ENCODE measurements around the gene TRIO. TPM values are rescaled to one million over a fixed set of nuclear protein-coding genes. Genes with fewer than 3 reads are reported as not detected.

Gene TRIO
- polyA plus RNA-seq, 4 donors: 103 to 182 (median 111) TPM

DNA sequence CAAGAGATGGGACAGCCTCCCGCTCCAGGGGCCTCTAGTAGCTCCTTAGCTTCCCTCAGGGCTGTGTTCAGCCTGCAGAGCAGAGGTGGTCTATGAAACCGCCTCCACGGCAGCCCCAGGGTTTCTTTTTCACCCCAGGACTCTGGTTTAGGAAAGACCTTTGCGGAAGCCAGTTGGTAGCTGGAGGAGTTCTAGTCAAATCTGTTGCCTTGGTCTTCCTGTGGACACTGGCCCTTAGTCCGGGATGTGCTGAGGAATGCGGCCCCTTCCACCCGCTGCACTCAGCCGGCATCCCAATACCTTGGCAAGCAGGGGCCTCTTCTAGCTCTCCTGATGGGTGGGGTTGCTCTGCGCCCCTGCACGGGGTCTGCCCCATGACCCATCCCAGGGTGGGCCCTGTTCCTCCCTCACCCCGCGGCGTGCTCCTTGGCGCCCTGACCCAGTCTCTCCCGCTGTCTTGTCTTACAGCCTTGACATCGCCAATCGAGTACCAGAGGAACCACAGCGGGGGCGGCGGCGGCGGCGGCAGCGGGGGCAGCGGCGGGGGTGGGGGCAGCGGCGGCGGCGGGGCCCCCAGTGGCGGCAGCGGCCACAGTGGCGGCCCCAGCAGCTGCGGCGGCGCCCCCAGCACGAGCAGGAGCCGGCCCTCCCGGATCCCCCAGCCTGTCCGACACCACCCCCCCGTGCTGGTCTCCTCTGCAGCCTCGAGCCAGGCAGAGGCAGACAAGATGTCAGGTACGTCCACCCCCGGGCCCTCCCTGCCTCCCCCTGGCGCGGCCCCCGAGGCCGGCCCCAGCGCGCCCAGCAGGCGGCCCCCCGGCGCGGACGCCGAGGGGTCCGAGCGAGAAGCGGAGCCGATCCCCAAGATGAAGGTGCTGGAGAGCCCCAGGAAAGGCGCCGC, 344.1 kb downstream of the TRIO start:
- DNase-seq (ENCODE audit: low read depth in 4 of 4, low spot score in 3 of 4): no peak

DNA sequence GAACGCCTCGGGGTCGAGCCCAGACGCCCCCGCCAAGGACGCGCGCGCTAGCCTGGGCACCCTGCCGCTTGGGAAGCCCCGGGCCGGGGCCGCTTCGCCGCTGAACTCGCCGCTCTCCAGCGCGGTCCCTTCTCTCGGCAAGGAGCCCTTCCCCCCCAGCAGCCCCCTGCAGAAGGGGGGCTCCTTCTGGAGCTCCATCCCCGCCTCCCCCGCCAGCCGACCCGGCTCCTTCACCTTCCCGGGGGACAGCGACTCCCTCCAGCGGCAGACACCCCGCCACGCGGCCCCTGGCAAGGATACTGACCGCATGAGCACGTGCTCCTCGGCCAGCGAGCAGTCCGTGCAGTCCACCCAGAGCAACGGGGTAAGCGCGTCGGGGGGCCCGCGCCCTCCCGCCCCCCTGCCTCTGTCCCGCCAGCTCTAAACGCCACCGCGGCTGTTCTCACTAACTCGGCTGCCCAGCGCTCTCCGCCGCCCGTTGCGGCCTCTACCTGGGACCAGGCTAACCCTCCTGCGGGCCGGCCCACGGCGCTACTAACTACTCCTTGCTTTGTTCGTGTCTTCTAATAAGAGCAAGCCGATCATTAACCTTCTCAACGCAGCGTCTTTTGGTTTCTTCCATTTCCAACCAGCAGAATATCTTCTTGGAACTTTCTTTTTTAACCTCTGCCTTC, 344.9 kb downstream of the TRIO start:
- DNase-seq (ENCODE audit: low read depth in 4 of 4, low spot score in 3 of 4): no peak

DNA sequence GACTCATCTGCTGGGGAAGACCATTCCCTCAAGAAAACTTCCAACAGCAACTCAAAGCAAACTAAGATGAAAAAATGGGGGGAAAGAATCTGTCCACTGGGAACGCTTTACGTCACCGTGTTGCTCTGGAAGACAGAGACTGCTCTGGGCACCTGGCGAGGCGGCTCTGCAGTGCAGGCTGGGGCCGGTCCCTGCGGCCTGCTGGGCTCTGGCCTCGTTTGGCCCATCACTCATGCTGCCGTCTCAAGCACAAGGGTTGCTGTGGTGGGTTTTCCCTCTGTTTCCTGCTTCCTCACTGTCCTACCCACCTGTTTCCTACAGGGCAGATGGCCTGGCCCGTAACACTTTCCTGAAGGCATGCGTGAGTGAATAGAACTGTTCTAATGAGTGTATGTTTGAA, 345.6 kb downstream of the TRIO start:
- DNase-seq (ENCODE audit: low read depth in 4 of 4, low spot score in 3 of 4): no peak

DNA sequence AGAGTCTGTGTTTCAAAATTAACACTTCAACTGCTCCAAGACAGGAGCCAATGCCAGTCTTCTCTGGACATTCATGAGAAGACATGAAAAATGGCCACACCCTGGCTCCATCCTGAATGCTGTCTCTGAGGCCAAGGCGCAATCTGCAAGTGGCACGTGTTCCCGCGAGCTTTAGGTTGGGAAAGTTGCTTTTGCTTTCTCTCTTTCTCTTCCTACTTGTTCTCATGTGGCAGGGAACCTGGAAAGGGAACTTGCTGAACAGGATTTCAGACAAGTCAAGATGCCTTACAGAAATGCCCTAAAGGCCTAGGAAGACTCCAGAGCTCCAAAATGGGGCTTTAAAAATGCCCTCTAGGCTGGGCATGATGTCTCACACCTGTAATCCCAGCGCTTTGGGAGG, 346.5 kb downstream of the TRIO start:
- no peak for DNase-seq (ENCODE audit: low read depth in 4 of 4, low spot score in 3 of 4)

DNA sequence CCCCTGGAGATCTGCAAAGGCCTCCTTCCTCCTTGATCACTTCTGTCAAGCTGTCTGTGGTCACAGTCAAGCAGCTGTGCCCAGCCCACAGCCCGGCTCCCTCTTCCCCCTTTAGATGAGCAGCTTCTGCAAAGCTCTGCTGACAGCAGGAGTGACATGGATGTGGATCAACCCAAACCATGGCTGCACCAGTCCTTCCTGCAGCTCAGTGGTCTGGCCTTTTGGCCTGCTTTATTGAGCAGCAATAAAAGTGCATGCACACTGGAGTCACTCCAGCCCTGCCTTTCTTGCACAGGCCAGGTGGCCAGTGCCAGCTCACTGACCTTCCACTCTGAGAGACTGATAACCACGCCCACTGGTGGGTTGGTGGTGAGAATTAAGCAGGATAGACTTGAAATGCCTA, 347.2 kb downstream of the TRIO start:
- no peak for DNase-seq (ENCODE audit: low read depth in 4 of 4, low spot score in 3 of 4)

DNA sequence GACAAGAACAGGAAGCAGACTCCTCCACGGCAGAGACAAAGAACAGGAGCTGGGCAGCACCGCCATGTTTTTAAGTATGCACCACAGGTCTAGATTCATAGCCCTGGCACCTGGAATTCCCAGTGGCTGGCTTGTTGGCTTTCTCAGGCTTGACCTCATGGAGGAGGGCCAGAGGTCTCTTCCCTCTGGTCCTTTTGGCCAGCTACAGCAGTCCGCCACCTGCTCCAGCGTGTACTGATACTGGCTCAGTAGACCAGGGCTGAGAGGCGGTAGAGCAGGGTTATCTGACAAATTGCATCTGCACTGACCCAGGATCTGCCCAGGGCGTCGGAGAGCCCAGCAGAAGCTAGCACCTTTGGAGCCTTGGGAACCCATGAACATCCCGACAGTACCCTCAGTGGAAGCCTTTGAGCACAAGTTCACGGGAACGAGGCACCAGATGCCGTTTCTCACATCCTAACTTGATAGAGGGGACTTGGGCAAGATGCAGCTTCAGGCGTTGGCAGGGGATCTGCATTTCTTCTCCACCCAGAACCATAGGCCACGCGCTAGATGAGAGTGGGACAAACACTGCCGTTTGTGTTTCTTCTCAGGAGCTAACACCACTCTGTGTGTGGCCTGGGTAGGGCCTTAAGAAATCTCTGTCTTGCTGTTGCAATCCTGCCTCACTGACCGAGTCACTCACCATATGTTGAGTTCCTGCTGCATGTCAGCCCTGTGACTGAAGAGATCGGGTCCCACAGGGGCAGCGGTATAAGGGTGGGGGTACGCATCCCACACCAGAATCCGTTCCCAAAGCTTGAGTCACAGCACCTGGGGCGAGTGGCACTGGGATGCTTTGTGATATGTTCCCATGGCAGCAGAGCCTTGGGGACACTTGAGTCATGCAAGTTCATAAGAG, 348.1 kb downstream of the TRIO start:
- no peak for DNase-seq (ENCODE audit: low read depth in 4 of 4, low spot score in 3 of 4)

DNA sequence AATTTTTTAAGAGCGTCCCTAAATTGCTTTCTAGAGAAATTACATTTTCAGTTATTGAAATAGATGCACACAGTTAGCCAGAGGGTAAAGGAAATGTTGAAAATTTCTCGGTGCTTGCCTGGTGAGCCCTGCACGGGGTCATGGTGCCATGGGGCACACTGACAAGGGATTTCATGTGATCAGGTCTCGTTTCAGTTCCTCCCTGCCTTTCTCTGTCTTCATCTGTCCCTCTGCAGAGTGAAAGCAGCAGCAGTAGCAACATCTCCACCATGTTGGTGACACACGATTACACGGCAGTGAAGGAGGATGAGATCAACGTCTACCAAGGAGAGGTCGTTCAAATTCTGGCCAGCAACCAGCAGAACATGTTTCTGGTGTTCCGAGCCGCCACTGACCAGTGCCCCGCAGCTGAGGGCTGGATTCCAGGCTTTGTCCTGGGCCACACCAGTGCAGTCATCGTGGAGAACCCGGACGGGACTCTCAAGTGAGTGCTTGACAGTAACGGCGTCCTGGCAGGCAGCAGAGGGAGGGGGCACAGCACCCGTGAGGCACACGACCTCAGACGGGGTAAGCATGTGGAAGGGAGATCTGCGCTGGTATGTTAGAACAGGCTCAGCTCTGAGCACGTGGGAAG, 349.3 kb downstream of the TRIO start:
- DNase-seq (ENCODE audit: low read depth in 4 of 4, low spot score in 3 of 4): no peak

DNA sequence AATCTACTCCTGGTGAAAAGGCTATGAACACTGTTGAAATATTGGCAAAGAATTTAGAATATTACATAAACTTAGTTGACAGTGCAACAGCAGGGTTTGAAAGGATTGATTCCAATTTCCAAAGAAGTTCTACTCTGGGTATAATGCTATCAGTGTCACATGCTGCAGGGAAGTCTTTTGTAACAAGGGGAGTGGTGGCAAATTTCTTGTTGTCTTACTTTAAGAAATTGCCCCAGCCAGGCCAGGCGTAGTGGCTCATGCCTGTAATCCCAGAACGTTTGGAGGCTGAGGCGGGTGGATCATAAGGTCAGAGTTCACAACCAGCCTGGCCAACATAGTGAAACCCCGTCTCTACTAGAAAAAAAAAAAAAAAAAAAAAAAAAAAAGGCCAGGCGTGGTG, 352.2 kb downstream of the TRIO start:
- DNase-seq (ENCODE audit: low read depth in 4 of 4, low spot score in 3 of 4): no peak

DNA sequence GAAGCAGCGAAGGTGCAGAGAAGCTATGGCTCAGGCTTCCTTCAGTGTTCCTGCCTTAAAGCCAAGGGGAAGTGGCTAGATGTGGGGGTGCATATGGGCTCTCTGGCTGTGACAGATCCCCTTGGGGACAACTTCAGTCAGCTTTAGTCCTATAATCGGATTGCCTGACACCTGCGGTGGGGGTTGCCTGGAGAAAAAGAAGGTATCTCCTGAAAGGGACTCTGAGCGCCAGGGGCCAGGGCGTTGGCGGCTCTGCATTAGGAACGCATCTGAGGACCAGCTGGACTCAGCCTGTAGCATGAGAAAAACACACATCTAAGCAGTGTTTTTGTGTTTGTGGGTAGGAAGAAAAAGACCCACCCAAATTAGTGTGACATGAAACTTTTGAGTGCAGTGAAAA, 354.2 kb downstream of the TRIO start:
- DNase-seq (ENCODE audit: low read depth in 4 of 4, low spot score in 3 of 4): no peak

DNA sequence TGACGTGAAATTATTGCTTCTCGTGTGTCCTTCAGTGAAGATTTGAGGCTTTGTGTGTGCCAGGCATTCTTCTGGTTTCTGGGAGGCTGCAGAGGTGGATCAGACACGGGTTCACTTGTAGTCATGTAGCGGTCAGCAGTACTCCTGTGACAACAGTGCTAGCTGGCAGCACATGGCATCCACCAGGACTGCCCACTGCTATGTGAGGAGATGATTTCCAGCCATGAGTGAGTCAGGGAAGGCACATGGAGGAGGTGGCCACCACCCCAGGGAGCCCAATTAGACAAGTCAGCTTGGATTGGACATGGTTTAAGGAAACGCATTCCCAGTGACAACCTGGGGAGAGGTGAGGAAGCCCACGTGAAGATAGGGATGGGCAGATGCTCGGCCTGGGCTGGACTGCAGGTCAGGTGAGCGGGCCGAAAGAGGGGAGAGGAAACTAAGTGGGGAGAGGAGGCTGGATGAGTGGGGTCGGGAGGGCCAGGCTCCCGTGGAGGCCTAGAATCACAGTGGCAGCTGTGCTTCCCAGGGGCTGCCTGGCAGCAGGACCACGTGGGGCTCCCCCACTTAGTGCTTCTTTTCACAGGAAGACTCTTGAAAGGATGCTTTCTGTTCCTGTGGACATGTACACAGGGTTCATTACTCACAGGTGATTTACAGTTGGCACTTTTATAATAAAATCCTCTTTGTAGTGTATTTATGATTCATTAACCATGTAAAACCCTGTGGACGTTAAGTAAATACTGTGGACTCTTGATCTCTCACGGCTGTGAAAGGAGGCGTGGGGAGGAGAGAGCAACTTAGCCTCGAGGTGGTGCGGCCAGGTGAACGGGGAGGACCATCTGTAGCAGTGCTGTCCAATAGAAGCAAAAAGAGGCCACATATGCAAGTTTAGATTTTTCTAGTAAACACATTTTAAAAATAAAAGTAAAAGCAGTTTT, 358.5 kb downstream of the TRIO start:
- no peak for DNase-seq (ENCODE audit: low read depth in 4 of 4, low spot score in 3 of 4)

DNA sequence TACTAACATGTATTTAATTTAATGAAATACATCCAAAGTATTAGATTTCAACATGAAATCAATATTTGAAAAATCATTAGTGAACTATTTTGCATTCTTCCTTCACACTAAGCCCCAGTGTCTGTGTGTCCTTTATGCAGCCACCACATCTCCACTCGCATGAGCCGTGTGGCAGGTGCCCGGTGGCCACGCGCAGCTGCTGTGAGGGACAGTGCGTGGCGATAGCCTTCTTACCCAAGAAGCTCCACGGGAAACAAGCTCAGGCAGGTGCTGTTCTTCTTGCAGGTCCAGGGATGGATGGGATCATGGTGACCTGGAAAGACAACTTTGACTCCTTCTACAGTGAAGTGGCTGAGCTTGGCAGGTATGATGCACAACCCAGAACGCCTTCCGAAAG, 359.1 kb downstream of the TRIO start:
- DNase-seq (ENCODE audit: low read depth in 4 of 4, low spot score in 3 of 4): no peak

DNA sequence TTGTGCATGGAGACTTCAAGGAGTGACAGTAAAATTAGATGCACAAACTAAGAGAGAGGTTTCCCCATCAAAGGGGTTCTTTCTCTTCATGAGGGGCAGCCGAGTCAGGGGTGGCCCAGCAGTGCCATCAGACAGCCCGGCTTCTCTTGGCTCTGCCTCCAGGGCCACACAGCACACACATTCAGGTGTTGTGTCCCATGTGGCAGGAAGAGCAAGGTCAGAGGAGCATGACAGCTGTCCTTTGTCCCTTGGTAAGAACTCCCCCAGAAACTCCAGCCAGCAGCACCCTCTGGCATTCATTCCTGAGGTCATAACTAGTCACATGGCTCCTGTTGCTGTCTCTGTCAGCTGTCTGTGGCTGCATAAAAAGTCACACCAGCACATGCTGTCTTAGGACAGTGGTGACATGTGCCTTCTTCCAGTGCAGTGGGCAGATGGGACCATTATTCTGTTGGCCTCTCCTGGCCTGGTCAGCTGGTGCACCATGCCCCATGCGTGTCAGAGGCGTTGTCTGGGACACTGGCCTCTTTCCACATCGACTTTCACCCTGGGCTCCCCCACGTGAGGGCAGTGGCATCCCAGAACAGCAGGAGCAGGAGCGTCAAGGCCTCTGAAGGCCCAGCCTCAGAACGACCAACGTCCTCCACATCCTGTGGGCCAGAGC, 360.0 kb downstream of the TRIO start:
- DNase-seq (ENCODE audit: low read depth in 4 of 4, low spot score in 3 of 4): no peak

DNA sequence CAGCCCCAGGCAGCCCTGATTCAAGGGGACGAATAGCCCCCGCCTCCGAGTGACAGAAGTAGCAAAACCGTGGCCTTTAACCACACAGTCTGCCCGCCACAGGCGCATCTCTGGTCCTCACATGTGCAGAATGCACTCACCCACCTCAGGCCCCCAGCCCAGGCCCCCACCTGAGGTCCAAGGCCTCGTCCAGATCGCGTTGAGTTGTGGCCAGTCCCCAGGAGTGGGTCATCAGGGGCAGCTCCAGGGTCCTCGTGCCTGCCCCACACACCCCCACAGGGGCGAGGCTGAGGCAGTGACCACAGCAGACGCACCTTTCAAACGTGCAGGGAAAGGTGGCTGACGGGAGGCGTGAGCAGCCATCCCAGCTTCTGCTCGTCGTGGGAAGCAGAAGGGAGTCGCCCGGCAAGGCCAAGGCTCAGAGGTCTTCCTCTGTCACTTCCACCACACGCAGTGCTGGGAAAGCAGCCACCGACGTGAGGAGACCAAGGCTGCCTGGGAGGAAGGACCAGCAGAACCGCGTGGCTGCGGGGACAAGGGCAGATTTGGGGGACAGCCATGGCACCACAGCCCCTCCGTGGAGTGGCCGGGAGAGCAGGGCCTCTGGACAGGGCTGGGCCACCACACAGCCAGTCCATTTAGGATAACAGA, 360.7 kb downstream of the TRIO start:
- DNase-seq (ENCODE audit: low read depth in 4 of 4, low spot score in 3 of 4): no peak

DNA sequence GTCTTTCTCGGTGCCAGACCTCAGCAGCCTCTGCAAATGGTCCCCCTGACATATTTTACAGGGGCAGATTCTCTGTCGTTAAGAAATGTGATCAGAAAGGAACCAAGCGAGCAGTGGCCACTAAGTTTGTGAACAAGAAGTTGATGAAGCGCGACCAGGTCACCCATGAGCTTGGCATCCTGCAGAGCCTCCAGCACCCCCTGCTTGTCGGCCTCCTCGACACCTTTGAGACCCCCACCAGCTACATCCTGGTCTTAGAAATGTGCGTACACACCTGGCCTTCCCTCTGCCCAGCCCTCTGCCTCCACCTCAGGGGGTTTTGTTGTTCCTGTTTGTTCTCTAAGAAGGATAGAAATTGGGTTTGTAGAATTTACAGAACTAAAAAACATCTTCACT, 361.2 kb downstream of the TRIO start:
- DNase-seq (ENCODE audit: low read depth in 4 of 4, low spot score in 3 of 4): no peak

DNA sequence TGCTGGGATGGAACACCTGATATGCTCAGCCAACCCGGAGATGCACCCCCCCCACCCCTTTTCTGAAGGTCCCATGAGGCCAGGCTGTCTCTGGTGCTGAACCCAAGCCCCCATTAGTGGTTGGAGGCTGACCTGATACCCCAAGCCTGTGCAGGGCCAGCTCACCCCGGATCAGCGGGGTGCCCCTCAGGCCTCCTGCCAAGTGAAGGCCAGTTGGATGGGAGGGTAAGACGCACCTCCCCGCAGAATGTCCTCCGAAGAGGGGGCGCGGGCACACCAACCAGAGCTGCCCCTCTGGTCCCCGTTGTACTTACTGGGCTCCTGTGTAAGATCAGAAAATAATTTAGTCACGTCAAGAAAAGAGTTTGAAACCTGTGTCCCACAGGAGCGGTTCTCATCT, 361.7 kb downstream of the TRIO start:
- no peak for DNase-seq (ENCODE audit: low read depth in 4 of 4, low spot score in 3 of 4)

DNA sequence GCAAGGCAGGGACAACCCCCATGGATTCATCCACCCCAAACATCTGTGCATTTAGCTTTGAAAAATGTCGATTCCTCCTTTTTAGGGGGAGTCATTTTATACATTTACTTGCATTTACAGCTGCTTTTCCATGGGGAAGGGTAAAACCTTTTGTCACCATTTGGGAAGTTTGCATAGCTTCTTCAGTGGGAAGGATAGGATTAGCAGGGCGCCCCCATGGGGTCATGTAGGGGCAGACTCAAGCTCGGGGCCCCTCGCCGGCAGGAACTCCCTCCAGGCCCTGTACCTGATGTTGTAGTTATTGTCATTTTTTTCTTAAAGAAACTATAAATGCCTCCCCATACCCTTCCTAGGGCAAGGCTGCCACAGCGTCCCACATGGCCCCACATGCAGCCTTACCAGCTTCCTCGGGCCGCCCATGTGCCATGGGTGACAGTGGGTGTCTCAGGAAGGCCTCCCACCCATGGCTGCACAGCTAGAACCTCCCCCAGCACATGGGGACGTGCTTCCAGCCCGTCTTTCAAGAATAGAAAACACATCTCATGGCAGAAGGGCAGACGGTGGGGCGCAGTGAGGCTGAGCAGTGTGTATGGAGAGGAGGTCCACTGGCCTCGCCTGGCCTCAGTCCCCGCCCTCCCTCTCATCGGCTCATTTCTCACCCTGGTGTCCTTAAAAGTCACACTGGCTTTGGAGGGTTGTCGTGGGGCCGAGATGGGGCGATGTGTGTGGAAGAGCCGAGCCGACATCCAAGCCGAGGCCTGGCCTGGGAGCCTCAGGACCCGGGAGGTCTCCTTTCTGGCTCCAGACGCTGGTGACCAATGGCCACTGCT, 362.4 kb downstream of the TRIO start:
- no peak for DNase-seq (ENCODE audit: low read depth in 4 of 4, low spot score in 3 of 4)

DNA sequence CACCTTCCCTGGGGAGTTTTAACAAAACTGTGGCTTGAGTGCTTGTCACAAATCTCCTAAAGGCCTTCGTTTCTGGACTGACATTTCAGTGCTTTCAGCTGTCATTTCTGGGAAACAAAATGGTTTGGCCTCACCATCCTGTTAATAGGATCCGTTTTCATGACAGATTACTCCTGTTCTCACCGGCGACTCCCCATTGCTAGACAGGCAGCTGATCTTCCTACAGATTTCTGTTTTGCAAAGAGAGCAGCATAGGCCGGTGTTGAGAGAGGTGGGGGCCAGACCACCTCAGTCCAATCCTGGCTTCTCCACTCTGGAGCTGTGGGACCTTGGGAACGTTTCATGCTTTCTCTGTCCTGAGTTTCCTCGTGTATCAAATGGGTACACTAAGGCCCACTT, 363.0 kb downstream of the TRIO start:
- no peak for DNase-seq (ENCODE audit: low read depth in 4 of 4, low spot score in 3 of 4)

DNA sequence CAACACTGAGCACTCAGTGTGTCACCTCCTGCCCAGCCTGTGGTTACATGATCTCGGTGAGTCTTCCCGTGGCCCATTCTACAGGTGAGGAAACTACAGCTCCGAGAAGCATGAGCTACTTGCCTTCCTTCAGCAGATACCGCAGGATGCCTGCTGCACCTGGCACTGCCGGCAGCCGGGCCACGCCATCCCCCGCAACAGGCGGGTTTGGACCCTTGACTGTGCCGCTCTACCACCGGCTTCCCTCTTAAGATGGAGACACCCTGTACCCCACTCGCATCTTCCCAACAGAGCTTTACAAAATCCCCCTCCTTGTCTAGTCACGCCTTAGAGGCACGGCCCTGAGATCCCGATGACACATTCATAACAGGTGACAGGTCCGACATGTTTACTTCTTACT, 363.5 kb downstream of the TRIO start:
- no peak for DNase-seq (ENCODE audit: low read depth in 4 of 4, low spot score in 3 of 4)

Data from left renal pelvis (tissue), 4 donors.